ENCODE data around the gene APBA2.

Gene APBA2

GRCh38 chr15:29129926-29130325 is 244.2 kb downstream of the APBA2 start:
- Histone ChIP-seq H3K9me3 (ENCODE audit: control insufficient read depth, low read length) (no peaks in the 10 kb centered on the region), H3K27me3 (ENCODE audit: control insufficient read depth, insufficient read depth, low read length) (no peaks in the 10 kb centered on the region), H3K36me3 (ENCODE audit: control insufficient read depth, insufficient read depth, low read length) (no peaks in the 10 kb centered on the region), H3K9ac (ENCODE audit: low read length) (no peak overlapping the region), H3K4me1 (ENCODE audit: control insufficient read depth, insufficient read depth, low read length) (no peaks in the 10 kb centered on the region), H3K4me3 (ENCODE audit: low read length) (no peak overlapping the region)

- no peak overlapping the region for H3K4me3 ChIP-seq (ENCODE audit: low read length)
- no peak overlapping the region for H3K9ac ChIP-seq (ENCODE audit: low read length)
- H3K36me3 ChIP-seq (ENCODE audit: control insufficient read depth, insufficient read depth, low read length) = no peaks in the 10 kb centered on the region
- no peaks in the 10 kb centered on the region for H3K4me1 ChIP-seq (ENCODE audit: control insufficient read depth, insufficient read depth, low read length)
- H3K27me3 ChIP-seq (ENCODE audit: control insufficient read depth, insufficient read depth, low read length) = no peaks in the 10 kb centered on the region
- no peaks in the 10 kb centered on the region for H3K9me3 ChIP-seq (ENCODE audit: control insufficient read depth, low read length)
These were observed 244.7 kb downstream of the APBA2 start for GRCh38 chr15:29130476-29130875.

GRCh38 chr15:29130951-29131839 is 245.4 kb downstream of the APBA2 start:
- H3K27me3 ChIP-seq (ENCODE audit: control insufficient read depth, insufficient read depth, low read length) = no peaks in the 10 kb centered on the region
- no peak overlapping the region for H3K9ac ChIP-seq (ENCODE audit: low read length)
- no peak overlapping the region for H3K4me3 ChIP-seq (ENCODE audit: low read length)
- H3K4me1 ChIP-seq (ENCODE audit: control insufficient read depth, insufficient read depth, low read length) = no peaks in the 10 kb centered on the region
- no peaks in the 10 kb centered on the region for H3K36me3 ChIP-seq (ENCODE audit: control insufficient read depth, insufficient read depth, low read length)
- H3K9me3 ChIP-seq (ENCODE audit: control insufficient read depth, low read length) = no peaks in the 10 kb centered on the region

- Histone ChIP-seq H3K4me3 (ENCODE audit: low read length) (no peak overlapping the region), H3K9ac (ENCODE audit: low read length) (no peak overlapping the region), H3K36me3 (ENCODE audit: control insufficient read depth, insufficient read depth, low read length) (no peaks in the 10 kb centered on the region), H3K27me3 (ENCODE audit: control insufficient read depth, insufficient read depth, low read length) (no peaks in the 10 kb centered on the region), H3K9me3 (ENCODE audit: control insufficient read depth, low read length) (no peaks in the 10 kb centered on the region), H3K4me1 (ENCODE audit: control insufficient read depth, insufficient read depth, low read length) (no peaks in the 10 kb centered on the region)
These were observed 246.2 kb downstream of the APBA2 start for GRCh38 chr15:29131840-29132420.

- H3K4me1 ChIP-seq (ENCODE audit: control insufficient read depth, insufficient read depth, low read length) = no peaks in the 10 kb centered on the region
- H3K36me3 ChIP-seq (ENCODE audit: control insufficient read depth, insufficient read depth, low read length) = no peaks in the 10 kb centered on the region
- H3K27me3 ChIP-seq (ENCODE audit: control insufficient read depth, insufficient read depth, low read length) = no peaks in the 10 kb centered on the region
- no peaks in the 10 kb centered on the region for H3K9me3 ChIP-seq (ENCODE audit: control insufficient read depth, low read length)
- H3K9ac ChIP-seq (ENCODE audit: low read length) = no peak overlapping the region
- H3K4me3 ChIP-seq (ENCODE audit: low read length) = no peak overlapping the region
These were observed 247.0 kb downstream of the APBA2 start for GRCh38 chr15:29132735-29133181.

GRCh38 chr15:29133321-29133720 is 247.5 kb downstream of the APBA2 start:
- no peaks in the 10 kb centered on the region for H3K36me3 ChIP-seq (ENCODE audit: control insufficient read depth, insufficient read depth, low read length)
- H3K4me3 ChIP-seq (ENCODE audit: low read length) = no peak overlapping the region
- H3K27me3 ChIP-seq (ENCODE audit: control insufficient read depth, insufficient read depth, low read length) = no peaks in the 10 kb centered on the region
- H3K9ac ChIP-seq (ENCODE audit: low read length) = no peak overlapping the region
- H3K9me3 ChIP-seq (ENCODE audit: control insufficient read depth, low read length) = no peaks in the 10 kb centered on the region
- H3K4me1 ChIP-seq (ENCODE audit: control insufficient read depth, insufficient read depth, low read length) = no peaks in the 10 kb centered on the region

- Histone ChIP-seq H3K9ac (ENCODE audit: low read length) (no peak overlapping the region), H3K36me3 (ENCODE audit: control insufficient read depth, insufficient read depth, low read length) (no peaks in the 10 kb centered on the region), H3K9me3 (ENCODE audit: control insufficient read depth, low read length) (no peaks in the 10 kb centered on the region), H3K27me3 (ENCODE audit: control insufficient read depth, insufficient read depth, low read length) (peaks cover 2% of the 10 kb centered on the region), H3K4me3 (ENCODE audit: low read length) (no peak overlapping the region), H3K4me1 (ENCODE audit: control insufficient read depth, insufficient read depth, low read length) (no peaks in the 10 kb centered on the region)
These were observed 248.0 kb downstream of the APBA2 start for GRCh38 chr15:29133791-29134190.

GRCh38 chr15:29134239-29134638 is 248.5 kb downstream of the APBA2 start:
- Histone ChIP-seq H3K36me3 (ENCODE audit: control insufficient read depth, insufficient read depth, low read length) (no peaks in the 10 kb centered on the region), H3K4me3 (ENCODE audit: low read length) (no peak overlapping the region), H3K9me3 (ENCODE audit: control insufficient read depth, low read length) (no peaks in the 10 kb centered on the region), H3K4me1 (ENCODE audit: control insufficient read depth, insufficient read depth, low read length) (no peaks in the 10 kb centered on the region), H3K9ac (ENCODE audit: low read length) (no peak overlapping the region), H3K27me3 (ENCODE audit: control insufficient read depth, insufficient read depth, low read length) (peaks cover 4% of the 10 kb centered on the region)

GRCh38 chr15:29134641-29135308 is 249.0 kb downstream of the APBA2 start:
- no peak overlapping the region for H3K4me3 ChIP-seq (ENCODE audit: low read length)
- H3K9me3 ChIP-seq (ENCODE audit: control insufficient read depth, low read length) = no peaks in the 10 kb centered on the region
- H3K27me3 ChIP-seq (ENCODE audit: control insufficient read depth, insufficient read depth, low read length) = peaks cover 4% of the 10 kb centered on the region
- no peaks in the 10 kb centered on the region for H3K36me3 ChIP-seq (ENCODE audit: control insufficient read depth, insufficient read depth, low read length)
- H3K4me1 ChIP-seq (ENCODE audit: control insufficient read depth, insufficient read depth, low read length) = no peaks in the 10 kb centered on the region
- H3K9ac ChIP-seq (ENCODE audit: low read length) = no peak overlapping the region

GRCh38 chr15:29135309-29135657 is 249.5 kb downstream of the APBA2 start:
- H3K4me1 ChIP-seq (ENCODE audit: control insufficient read depth, insufficient read depth, low read length) = no peaks in the 10 kb centered on the region
- no peak overlapping the region for H3K9ac ChIP-seq (ENCODE audit: low read length)
- H3K27me3 ChIP-seq (ENCODE audit: control insufficient read depth, insufficient read depth, low read length) = peaks cover 8% of the 10 kb centered on the region
- H3K4me3 ChIP-seq (ENCODE audit: low read length) = no peak overlapping the region
- no peaks in the 10 kb centered on the region for H3K36me3 ChIP-seq (ENCODE audit: control insufficient read depth, insufficient read depth, low read length)
- H3K9me3 ChIP-seq (ENCODE audit: control insufficient read depth, low read length) = no peaks in the 10 kb centered on the region

- Histone ChIP-seq H3K9me3 (ENCODE audit: control insufficient read depth, low read length) (no peaks in the 10 kb centered on the region), H3K9ac (ENCODE audit: low read length) (no peak overlapping the region), H3K27me3 (ENCODE audit: control insufficient read depth, insufficient read depth, low read length) (peaks cover 14% of the 10 kb centered on the region), H3K4me1 (ENCODE audit: control insufficient read depth, insufficient read depth, low read length) (no peaks in the 10 kb centered on the region), H3K36me3 (ENCODE audit: control insufficient read depth, insufficient read depth, low read length) (no peaks in the 10 kb centered on the region), H3K4me3 (ENCODE audit: low read length) (no peak overlapping the region)
These were observed 250.2 kb downstream of the APBA2 start for GRCh38 chr15:29135702-29136646.
